Parathyroid adenoma (tissue), 2 donors: Measurements from ENCODE around the gene MAGI1.

ENCODE experiments used
- H2AFZ ChIP-seq: fragments of 300-600 bp; sonication (generic); one replicate; pipeline ENCODE4 v1.7.0; 2017; ENCODE audit warnings: antibody characterized with exemption, mild to moderate bottlenecking
- H3K27ac ChIP-seq: fragments of 300-600 bp; sonication (generic); one replicate; pipeline ENCODE4 v1.7.0; 2017
- H3K27me3 ChIP-seq: fragments of 300-600 bp; sonication (generic); one replicate; pipeline ENCODE4 v1.7.0; 2017; ENCODE audit warnings: low read length; ENCODE audit not compliant: control insufficient read depth, insufficient read depth
- H3K36me3 ChIP-seq: fragments of 300-600 bp; sonication (generic); one replicate; pipeline ENCODE4 v1.7.0; 2017; ENCODE audit warnings: low read length; ENCODE audit not compliant: control insufficient read depth, insufficient read depth
- H3K4me1 ChIP-seq: fragments of 300-600 bp; sonication (generic); one replicate; pipeline ENCODE4 v1.7.0; 2017; ENCODE audit warnings: control low read depth
- H3K4me2 ChIP-seq: fragments of 300-600 bp; sonication (generic); one replicate; pipeline ENCODE4 v1.7.0; 2017; ENCODE audit warnings: low read length
- H3K4me3 ChIP-seq: fragments of 300-600 bp; sonication (generic); one replicate; pipeline ENCODE4 v1.7.0; 2017; ENCODE audit warnings: low read depth, low read length
- H3K79me2 ChIP-seq: fragments of 300-600 bp; sonication (generic); one replicate; pipeline ENCODE4 v1.7.0; 2017; ENCODE audit warnings: control low read depth
- H3K9ac ChIP-seq: fragments of 300-600 bp; sonication (generic); one replicate; pipeline ENCODE4 v1.7.0; 2017; ENCODE audit warnings: mild to moderate bottlenecking
- H3K9me3 ChIP-seq: fragments of 300-600 bp; sonication (generic); one replicate; pipeline ENCODE4 v1.7.0; 2017; ENCODE audit warnings: low read length; ENCODE audit not compliant: control insufficient read depth
- CTCF ChIP-seq: fragments of 300-600 bp; sonication (generic); IDR thresholded peaks from one replicate; pipeline ENCODE4 v1.7.0; 2017; ENCODE audit warnings: antibody characterized with exemption, mild to moderate bottlenecking
- donor health status: primary hyperparathyroidism.

The MAGI1 gene

GRCh38 chr3:65653731-65654130 lies 385.0 kb downstream of the MAGI1 start:
- no peaks in the 10 kb centered on the region for H3K36me3 ChIP-seq
- H3K4me2 ChIP-seq = no peak overlapping the region
- no peaks in the 10 kb centered on the region for H3K79me2 ChIP-seq
- H3K4me3 ChIP-seq = no peak overlapping the region
- no peaks in the 10 kb centered on the region for H3K27me3 ChIP-seq
- H3K9ac ChIP-seq = no peak overlapping the region
- no peaks in the 10 kb centered on the region for H3K9me3 ChIP-seq
- H2AFZ ChIP-seq = no peak overlapping the region
- no peak for TF ChIP-seq CTCF
- H3K4me1 ChIP-seq = no peaks in the 10 kb centered on the region
- no peak overlapping the region for H3K27ac ChIP-seq

- no peak overlapping the region for H2AFZ ChIP-seq
- H3K79me2 ChIP-seq = peaks cover 4% of the 10 kb centered on the region
- no peaks in the 10 kb centered on the region for H3K36me3 ChIP-seq
- H3K9me3 ChIP-seq = no peaks in the 10 kb centered on the region
- H3K4me2 ChIP-seq = no peak overlapping the region
- H3K4me3 ChIP-seq = no peak overlapping the region
- H3K4me1 ChIP-seq = no peaks in the 10 kb centered on the region
- TF ChIP-seq CTCF = no peak
- no peak overlapping the region for H3K9ac ChIP-seq
- no peaks in the 10 kb centered on the region for H3K27me3 ChIP-seq
- no peak overlapping the region for H3K27ac ChIP-seq
These were observed 388.5 kb downstream of the MAGI1 start for GRCh38 chr3:65650247-65650646.

- no peak for TF ChIP-seq CTCF
These were observed 391.3 kb downstream of the MAGI1 start for GRCh38 chr3:65647369-65647768.

GRCh38 chr3:65642883-65643282 lies 395.8 kb downstream of the MAGI1 start:
- no peak overlapping the region for H3K9ac ChIP-seq
- no peak overlapping the region for H3K4me3 ChIP-seq
- no peak overlapping the region for H2AFZ ChIP-seq
- H3K36me3 ChIP-seq = no peaks in the 10 kb centered on the region
- no peak for TF ChIP-seq CTCF
- peaks cover 5% of the 10 kb centered on the region for H3K79me2 ChIP-seq
- no peaks in the 10 kb centered on the region for H3K27me3 ChIP-seq
- no peaks in the 10 kb centered on the region for H3K4me1 ChIP-seq
- no peaks in the 10 kb centered on the region for H3K9me3 ChIP-seq
- H3K27ac ChIP-seq = no peak overlapping the region
- no peak overlapping the region for H3K4me2 ChIP-seq

More at GRCh38 chr3:65647369-65647768, 391.3 kb downstream of the MAGI1 start:
- Histone ChIP-seq H3K27ac (no peak overlapping the region), H3K36me3 (no peaks in the 10 kb centered on the region), H3K9me3 (no peaks in the 10 kb centered on the region), H3K4me1 (no peaks in the 10 kb centered on the region), H3K79me2 (peaks cover 4% of the 10 kb centered on the region), H2AFZ (no peak overlapping the region), H3K4me2 (no peak overlapping the region), H3K27me3 (no peaks in the 10 kb centered on the region), H3K4me3 (no peak overlapping the region), H3K9ac (no peak overlapping the region)

- Histone ChIP-seq H3K4me2 (no peak overlapping the region), H3K27me3 (no peaks in the 10 kb centered on the region), H3K27ac (no peak overlapping the region), H3K9ac (no peak overlapping the region), H2AFZ (no peak overlapping the region), H3K4me3 (no peak overlapping the region), H3K79me2 (peaks cover 2% of the 10 kb centered on the region), H3K9me3 (no peaks in the 10 kb centered on the region), H3K36me3 (no peaks in the 10 kb centered on the region), H3K4me1 (no peaks in the 10 kb centered on the region)
- no peak for TF ChIP-seq CTCF
These were observed 396.9 kb downstream of the MAGI1 start for GRCh38 chr3:65641777-65642176.
